CD4-positive, alpha-beta T cell treated with Interleukin-15 for 1 hour (primary cell): Measurements from ENCODE around the gene GSTK1.
A peak's percentile ranks its signal among the peaks of the same experiment; 100 is the strongest.
"Not testable (repeated sequence)": the region's sequence is repeated elsewhere in the genome, so short reads cannot be mapped to it uniquely, and the experiment has no call there.

ENCODE experiments used
- DNase-seq: peaks from one replicate; pipeline ENCODE4 v3.0.0-alpha.2; 2020

GSTK1 gene

DNA sequence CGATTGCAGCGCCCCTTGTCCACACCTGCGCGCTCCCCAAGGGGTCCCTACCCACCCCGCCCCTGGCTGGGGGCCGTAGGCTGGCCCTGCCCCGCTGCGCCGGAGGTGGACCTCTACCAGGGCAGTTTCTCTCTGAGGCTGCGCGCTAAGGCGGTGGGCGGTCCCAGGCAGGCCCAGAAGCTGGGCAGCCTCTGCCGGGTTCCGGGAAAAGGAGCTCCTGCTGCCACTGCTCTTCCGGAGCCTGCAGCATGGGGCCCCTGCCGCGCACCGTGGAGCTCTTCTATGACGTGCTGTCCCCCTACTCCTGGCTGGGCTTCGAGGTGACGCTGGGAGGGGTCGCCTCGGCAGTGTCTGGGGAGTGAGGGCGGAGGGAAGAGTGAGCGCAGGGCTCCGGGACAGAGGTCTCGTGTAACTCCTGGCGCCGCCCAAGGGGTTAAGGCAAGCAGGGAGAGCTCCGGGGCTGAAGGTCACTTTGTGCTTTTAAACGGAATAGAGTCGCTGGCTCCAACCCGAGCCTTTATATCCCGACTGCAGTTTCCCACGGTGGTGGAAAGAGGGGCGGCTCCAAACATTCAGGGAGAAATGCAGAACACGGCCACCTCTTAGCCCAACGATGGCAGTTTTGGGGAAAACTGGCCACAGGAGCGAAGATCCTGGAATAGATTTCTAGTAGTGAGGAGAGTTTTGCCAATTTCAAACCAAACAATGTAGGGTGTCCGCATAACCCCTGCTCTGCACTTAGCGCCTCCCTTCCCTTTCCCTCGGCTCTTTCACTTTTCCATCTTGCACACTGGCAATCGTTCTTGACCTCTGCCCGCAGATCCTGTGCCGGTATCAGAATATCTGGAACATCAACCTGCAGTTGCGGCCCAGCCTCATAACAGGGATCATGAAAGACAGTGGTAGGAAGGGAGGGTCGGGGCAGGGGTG, at the start of gene GSTK1:
Gene GSTK1 (plus strand): TSS at position 176 of the 930 bp plus-strand sequence. CDS start 73 bp downstream, at position 249.
- DNase-seq: peak; percentile 81

DNA sequence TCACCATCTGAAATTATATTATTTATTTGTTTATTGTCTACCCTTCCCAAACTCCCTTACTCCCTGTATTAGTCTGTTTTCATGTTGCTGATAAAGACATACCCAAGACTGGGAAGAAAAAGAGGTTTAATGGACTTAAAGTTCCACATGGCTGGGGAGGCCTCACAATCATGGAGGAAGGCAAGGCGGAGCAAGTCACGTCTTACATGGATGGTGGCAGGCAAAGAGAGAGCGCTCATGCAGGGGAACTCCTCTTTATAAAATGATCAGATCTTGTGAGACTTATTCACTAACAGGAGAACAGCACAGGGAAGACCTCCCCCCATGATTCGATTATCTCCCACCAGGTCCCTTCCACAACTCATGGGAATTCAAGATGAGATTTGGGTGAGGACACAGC, 49.8 kb upstream of the GSTK1 start:
- DNase-seq: not testable (repeated sequence)

DNA sequence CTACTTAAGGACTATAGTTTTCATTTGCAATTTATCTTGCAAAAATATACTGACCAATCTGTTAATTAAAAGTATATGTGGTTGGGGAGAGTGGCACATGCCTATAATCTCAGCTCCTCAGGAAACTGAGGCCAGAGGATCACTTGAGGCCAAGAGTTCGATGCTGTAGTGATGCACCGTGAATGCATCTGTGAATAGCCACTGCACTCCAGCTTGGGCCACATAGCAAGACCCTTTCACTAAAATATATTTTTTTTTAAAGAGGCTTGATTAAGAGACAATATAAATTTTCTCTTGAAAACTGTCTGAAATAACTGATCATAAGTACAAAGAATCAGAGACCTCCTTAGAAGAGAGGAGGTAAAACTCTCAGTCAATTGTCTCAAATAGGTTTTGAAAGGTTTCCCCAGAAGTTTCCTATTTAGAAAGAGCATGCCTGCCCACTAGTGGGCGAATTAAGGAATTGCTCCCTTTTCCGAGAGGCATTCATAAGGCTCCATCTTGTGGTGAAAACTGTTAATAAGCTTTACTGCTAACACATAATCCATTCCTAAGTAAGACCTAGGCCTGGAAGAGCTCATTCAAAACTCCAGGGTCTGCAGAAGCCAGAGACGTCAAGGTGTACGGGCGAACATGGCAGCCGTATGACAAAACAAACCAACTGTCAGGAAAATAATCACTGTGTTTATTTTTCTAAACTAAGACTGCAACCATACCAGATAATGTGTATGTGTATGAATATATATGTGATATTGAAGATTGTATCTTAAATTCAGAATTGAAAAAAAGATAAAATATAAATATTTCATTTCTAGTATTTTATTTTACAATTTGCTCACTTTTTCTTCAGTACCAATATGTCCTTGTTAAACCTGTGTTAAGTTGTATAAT, 48.2 kb upstream of the GSTK1 start:
- peak; percentile 71 for DNase-seq

DNA sequence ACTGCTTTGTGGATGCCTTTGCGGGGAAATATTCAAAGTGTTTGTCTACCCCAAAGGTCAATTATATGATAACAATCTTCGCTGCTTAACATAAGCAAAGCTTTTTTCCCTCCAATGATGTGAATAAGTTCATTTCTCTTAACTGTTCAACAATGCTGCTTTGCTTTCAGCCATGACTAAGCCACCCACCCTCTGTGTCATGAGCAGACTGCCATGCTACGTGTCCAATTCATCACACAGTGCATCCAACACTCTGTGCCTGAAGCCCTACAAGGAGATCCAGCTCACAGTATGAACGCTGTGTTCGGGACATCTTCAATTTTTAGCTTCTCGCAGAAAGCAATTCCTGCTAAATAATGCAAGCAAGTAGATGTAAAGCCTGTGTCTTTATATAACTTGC, 47.1 kb upstream of the GSTK1 start:
- DNase-seq: no peak

DNA sequence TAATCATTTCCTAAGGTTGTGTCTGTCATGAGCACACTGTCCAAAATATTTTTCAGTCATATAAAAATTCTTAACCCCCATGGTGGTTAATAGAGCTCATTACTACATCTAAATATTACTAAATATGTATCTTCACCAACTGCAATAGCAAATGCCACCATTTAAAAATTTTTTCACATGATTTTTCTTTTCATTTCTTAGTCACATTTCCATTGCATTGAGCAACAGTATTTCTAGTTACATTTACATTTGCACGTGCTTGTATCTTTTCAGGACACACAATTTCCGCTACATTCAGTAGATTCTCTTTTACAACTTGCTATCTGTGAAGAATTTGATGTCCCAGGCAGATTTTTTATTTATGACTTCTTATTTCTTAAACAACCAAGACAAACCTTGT, 46.6 kb upstream of the GSTK1 start:
- DNase-seq: no peak

DNA sequence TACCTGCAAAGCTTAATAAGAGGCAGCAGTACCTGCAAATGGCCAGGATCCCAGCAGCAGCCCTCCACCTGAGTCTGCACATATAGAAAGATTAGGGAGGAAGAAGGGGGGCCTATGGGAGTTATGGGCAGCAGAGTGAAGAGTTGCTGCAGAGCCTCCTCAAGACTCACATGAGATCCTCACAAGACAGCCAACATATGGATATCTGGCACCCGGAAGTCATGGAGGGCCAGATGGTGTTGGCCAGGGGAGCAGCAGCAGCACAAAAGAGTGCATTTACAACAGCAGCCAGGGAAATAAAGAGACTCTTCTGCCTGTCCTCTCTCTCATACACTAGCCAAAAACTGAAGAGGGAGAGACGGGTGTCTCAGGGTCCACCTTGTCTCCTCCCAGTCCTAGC, 45.4 kb upstream of the GSTK1 start:
- DNase-seq: no peak

DNA sequence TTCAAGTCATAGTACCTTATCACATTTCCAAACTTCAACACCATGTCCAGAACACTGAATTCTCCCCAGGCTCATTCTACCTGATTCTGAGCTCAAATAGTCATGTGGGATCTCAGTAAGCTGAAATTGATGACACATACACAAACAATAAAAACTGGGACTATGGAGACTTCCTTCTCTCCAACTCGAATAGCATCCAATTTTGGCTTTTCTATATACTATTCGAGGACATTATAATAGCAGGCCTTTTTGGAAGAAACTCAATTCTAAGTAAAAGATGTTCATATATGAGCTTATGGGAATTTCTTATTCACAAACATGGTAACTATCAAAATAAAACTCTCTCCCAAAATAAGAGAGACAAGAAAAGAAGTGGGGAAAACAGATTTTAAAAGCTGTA, 42.0 kb upstream of the GSTK1 start:
- DNase-seq: no peak

DNA sequence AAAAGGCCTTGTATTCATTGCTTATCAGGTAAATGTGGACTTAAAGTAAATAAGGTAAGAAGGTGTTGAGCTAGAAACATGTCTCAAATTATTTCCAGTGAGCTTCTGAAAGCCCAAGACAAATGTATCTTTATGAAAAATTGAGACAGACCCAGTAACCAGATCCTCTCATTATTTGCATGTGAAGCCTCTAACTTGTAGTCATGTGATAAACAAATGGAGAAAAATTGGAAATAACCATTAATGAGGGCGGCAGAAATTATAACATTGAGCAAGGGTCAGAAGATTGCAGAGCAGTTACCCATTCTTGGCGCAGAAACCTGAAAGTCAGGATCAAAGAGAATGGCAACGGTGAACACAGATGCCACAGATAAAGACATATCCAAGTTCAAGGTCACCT, 41.5 kb upstream of the GSTK1 start, which contains the start of gene TAS2R40:
Gene TAS2R40 (plus strand): TSS at position 301 of the 400 bp plus-strand sequence. CDS start 42 bp downstream, at position 343.
- no peak for DNase-seq

DNA sequence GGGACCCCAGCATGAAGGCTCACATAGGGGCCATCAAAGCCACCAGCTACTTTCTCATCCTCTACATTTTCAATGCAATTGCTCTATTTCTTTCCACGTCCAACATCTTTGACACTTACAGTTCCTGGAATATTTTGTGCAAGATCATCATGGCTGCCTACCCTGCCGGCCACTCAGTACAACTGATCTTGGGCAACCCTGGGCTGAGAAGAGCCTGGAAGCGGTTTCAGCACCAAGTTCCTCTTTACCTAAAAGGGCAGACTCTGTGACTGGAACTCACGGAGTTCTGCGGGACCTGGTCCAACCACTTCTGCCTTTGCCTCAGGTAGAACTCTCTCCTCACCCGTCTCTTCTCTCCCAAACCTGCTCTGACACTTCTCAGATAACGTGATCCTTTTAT, 40.5 kb upstream of the GSTK1 start:
- DNase-seq: peak; percentile 59

DNA sequence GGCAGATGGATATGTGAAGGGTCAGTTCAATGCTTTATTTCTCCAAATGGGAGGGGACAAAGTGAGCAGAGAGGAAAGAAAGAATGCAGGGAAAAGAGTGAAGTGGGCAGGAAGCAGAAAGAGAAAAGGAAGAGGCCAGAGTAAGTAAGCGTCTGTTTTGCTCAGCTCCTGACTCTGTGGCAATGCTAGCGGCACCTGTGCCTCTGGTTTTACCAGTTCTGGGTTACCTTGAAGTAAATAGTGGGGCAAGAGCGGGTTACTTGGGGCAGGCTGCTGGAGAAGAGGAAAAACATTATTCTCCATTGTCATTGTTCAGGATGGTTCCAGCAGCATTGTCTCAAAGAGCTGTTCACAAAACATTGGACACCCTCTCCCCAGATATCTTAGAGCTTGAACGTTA, 39.5 kb upstream of the GSTK1 start:
- no peak for DNase-seq

DNA sequence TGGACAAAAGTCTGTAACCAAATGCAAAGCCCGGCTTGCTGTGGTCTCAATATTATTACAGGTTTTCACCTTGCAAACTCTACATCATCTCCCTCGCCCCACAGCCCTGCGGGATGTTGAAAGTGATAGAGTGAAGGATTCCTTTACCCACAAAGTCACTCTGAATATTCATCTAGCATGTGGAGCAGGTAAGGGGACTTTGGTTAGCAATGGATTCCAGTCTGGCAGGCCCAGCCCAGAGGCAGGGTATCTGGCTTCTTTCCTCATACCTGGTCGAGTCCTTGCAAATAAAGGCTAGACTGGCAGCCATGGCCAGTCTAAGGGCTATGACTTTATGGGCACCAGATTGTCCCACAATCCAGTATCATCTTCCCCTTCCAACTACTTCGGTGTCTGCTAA, 38.2 kb upstream of the GSTK1 start:
- no peak for DNase-seq

DNA sequence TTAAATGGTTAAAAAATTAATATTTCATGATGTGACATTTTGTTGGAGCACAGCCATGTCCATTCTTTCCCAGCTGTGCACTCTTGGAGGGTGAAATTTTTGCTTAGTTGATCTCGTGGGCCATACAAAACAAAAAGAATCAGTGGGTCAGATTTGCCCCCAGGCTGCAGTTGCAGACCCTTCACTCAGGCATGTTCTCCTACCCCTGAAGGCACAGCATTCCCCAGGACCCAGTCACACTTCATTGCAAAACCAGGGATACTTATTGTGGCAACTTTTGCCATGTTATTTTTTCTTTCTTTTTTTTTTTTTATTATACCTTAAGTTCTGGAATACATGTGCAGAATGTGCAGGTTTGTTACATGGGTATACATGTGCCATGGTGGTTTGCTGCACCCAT, 35.4 kb upstream of the GSTK1 start:
- no peak for DNase-seq

DNA sequence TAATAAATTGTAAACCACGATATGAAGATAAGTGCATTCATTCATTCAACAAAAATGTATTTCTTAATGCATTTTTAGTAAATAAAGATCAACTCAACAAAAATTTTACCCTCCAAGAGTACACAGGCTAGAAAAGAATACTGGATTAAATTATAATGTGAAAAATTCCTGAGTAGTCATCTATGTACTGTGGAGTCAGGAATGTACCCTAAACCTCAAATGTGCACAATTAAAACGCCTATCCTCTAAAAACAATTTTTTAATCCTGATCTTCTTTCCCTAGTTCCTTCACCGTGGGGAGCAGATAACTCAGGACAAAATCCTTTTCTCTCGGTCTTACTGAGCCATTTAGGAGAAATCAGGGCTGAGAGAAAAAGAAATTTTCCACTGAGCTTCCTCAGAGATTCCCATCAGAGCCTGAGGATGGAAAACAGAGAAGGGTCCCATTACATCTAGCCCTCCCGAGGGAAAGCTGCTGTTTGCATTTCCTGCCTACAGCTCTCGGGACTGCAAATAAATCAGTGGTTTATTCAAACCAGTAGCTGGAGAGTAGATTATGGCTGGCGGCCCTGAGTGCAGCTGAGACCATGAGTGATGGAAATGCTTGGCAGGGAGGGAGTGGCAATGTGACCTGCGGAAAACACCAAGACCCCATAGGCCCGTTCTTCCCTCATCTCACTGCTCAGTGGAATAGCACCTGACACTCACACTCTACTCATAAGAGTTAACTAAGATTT, 34.0 kb upstream of the GSTK1 start:
- DNase-seq: no peak

DNA sequence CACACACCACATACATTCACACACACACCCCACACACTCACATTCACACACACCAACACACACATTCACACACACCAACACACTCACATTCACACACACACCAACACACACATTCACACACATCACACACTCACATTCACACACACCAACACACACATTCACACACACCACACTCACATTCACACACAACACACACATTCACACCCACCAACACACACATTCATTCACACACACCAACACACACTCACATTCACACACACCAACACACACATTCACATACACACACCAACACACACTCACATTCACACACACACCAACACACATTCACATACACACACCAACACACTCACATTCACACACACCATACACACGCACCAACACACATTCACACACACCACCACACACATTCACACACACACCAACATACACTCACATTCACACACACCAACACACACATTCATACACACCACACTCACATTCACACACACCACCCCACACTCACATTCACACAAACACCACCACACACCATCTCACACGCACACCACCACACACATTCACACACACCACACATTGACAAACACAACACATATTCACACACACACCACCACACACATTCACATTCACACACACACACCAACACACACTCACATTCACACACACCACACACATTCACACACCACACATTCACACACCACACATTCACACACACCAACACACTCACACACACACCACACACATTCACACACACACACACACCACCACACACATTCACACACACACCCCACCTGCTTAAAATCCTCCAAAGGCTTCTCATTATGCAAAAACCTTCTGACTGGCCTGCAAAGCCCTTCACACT, 32.4 kb upstream of the GSTK1 start:
- DNase-seq: no peak

DNA sequence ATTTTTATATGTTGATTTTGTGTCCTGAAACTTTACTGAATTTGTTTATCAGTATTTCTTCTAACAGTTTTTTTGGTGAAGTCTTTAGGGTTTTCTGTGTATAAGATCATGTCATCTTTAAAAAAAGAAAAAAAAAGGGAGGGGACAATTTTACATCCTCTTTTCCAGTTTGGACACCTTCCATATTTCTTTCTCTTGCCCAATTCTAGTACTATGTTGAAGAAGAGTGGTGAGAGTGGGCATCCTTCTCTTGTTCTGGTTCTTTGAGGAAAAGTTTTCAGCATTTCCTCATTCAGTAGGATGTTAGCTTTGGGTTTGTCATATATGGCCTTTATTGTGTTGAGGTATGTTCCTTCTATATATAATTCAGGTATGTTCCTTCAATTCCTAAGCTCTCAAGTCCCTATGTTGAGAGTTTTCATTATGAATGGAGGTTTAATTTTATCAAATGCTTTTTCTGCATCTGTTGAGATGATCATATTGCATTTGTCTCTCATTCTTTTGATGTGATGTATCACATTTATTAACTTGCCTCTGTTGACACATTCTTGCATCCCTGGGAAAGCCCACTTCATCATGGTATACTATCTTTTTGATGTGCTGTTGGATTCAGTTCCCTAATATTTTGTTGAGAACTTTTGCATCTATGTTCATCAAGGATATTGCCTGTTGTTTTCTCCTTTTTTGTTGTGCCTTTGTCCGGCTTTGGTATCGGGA, 29.3 kb upstream of the GSTK1 start:
- no peak for DNase-seq

DNA sequence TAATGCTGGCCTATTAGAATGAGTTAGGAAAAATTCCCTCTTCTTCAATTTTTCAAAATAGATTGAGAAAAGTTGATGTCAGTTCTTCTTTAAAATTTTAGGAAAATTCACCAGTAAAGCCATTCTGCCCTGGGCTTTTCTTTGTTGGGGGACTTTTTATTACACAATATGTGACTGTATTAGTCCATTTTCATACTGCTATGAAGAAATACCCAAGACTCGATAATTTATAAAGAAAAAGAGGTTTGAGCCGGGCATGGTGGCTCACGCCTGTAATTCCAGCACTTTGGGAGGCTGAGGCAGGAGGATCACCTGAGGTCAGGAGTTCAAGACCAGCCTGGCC, 28.7 kb upstream of the GSTK1 start:
- no peak for DNase-seq

DNA sequence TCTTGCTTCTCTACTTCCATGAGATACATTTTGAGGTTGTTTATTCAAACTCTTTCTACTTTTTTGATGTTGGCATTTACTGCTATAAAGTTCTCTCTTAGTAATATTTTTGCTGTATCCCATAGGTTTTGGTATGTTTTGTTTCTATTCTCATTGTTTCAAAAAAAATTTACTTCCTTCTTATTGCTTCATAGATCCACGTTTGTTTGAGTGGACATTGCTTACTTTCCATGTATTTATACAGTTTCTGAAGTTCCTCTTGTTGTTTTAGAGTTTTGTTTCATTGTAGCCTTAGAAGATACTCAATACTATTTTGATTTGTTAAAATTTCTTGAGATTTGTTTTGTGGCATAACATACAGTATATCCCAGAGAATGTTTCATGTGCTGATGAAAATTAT, 27.7 kb upstream of the GSTK1 start:
- DNase-seq: no peak

DNA sequence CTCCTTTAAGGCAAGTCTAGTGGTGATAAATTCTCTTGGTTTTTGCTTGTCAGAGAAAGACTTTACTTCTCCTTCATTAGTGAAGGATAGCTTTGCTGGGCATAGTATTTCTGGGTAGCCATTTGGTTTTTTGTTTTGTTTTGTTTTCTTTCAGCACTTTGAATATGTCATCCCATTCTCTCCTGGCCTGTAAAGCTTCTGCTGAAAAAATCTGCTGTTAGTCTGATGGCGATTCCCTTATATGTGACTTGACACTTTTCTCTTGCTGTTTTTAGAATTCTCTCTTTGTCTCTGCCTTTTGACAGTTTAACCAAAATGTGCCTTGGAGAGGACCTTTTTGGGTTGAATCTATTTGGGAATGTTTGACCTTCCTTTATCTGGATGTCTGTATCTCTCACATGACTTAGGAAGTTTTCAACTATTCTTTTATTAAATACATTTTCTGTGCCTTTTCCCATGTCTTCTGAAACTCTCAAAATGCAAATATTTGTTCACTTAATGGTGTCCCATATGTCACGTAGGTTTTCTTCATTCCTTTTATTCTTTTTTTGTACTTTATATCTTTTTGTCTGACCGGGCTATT, 26.7 kb upstream of the GSTK1 start:
- DNase-seq: no peak

DNA sequence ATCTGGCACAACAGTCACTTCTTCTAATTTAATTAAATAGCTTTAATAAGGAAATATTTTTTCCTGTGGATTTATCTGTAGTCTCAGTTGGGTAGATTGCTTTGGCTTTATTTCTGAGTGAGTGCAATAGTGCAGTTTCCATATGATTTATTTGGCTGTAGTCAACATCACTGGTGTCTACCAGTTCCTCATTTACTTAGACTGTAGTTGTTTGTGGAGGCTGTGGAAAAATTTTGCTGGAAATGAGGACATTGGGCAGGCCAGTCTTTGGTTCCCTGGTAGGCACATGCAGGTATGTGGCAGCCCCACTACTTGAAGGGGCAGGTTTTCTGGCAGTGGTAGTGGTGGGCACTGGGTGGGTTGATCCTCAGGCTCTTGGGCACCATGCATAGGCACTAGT, 25.9 kb upstream of the GSTK1 start:
- no peak for DNase-seq

DNA sequence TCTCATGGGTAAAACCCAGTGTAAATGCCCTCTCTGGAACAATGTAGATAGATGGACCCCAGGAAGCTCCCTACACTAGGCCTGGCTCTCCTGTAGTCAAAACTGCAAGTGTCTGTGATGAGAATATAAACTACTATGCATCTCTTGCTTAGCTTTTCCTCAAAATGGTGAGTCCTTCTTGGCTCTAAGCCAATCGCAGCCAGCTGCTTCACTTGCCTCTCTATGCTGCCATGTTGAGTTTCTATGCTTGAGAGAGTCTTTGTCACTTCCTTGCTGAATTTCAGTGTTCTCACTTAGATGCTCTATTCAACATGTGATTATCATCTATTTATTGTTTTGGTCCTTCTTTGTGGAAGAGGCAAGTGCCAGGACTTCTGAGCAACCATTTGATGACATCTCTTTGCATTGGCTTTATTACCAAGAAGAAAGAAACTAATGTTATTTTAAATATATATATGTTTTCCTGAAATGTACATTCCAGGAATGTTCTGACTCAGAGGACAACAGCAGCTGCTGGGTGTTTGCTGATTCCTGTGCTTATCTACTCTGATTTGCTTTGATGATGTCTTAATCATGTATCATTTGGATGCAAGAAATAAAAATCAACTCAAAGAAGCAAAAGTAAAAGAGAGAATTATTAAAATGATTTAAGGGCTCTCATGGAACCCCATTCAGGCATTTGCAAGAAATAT, 24.8 kb upstream of the GSTK1 start:
- DNase-seq: no peak
